Neural cell (in vitro differentiated cells): ENCODE results near the gene ECEL1.

Experiments
- EZH2 ChIP-seq: fragments of 200-600, 300-800 bp; shearing (Covaris generic), sonication (generic); IDR thresholded peaks from 2 replicates; pipeline ENCODE4 v1.6.1; 2014; ENCODE audit warnings: antibody characterized with exemption, low read length, borderline replicate concordance, mild to moderate bottlenecking; ENCODE audit not compliant: insufficient read depth, poor library complexity, severe bottlenecking
- MXI1 ChIP-seq: fragments of 450-650 bp; conservative IDR thresholded peaks from 2 replicates; pipeline ENCODE4 v1.6.1; 2014; ENCODE audit warnings: antibody characterized with exemption, mild to moderate bottlenecking; ENCODE audit not compliant: poor library complexity, severe bottlenecking
- RAD21 ChIP-seq: fragments of 450-650 bp; conservative IDR thresholded peaks from 2 replicates; pipeline ENCODE4 v1.6.1; 2014; ENCODE audit warnings: antibody characterized with exemption, mild to moderate bottlenecking, moderate library complexity
- SMC3 ChIP-seq: fragments of 450-650 bp; conservative IDR thresholded peaks from 2 replicates; pipeline ENCODE4 v1.6.1; 2014; ENCODE audit warnings: antibody characterized with exemption, mild to moderate bottlenecking, moderate library complexity; ENCODE audit not compliant: poor library complexity
- TF ChIP-seq, protein P1 (sequence below): fragments of 450-650 bp; IDR thresholded peaks from 2 replicates; pipeline ENCODE4 v1.5.1; 2014; ENCODE audit warnings: antibody characterized with exemption, mild to moderate bottlenecking, moderate library complexity; ENCODE audit not compliant: poor library complexity, severe bottlenecking
- TF ChIP-seq, protein P2 (sequence below): IDR thresholded peaks from 2 replicates; pipeline ENCODE4 v1.6.1; 2012; ENCODE audit warnings: borderline replicate concordance

GRCh38 chr2:232477751-232478510 lies 9.7 kb downstream of the ECEL1 start:
- no peak for TF ChIP-seq SMC3
- TF ChIP-seq, protein P1, sequence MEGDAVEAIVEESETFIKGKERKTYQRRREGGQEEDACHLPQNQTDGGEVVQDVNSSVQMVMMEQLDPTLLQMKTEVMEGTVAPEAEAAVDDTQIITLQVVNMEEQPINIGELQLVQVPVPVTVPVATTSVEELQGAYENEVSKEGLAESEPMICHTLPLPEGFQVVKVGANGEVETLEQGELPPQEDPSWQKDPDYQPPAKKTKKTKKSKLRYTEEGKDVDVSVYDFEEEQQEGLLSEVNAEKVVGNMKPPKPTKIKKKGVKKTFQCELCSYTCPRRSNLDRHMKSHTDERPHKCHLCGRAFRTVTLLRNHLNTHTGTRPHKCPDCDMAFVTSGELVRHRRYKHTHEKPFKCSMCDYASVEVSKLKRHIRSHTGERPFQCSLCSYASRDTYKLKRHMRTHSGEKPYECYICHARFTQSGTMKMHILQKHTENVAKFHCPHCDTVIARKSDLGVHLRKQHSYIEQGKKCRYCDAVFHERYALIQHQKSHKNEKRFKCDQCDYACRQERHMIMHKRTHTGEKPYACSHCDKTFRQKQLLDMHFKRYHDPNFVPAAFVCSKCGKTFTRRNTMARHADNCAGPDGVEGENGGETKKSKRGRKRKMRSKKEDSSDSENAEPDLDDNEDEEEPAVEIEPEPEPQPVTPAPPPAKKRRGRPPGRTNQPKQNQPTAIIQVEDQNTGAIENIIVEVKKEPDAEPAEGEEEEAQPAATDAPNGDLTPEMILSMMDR, result no peak
- no peak for TF ChIP-seq RAD21
- TF ChIP-seq, protein P2, sequence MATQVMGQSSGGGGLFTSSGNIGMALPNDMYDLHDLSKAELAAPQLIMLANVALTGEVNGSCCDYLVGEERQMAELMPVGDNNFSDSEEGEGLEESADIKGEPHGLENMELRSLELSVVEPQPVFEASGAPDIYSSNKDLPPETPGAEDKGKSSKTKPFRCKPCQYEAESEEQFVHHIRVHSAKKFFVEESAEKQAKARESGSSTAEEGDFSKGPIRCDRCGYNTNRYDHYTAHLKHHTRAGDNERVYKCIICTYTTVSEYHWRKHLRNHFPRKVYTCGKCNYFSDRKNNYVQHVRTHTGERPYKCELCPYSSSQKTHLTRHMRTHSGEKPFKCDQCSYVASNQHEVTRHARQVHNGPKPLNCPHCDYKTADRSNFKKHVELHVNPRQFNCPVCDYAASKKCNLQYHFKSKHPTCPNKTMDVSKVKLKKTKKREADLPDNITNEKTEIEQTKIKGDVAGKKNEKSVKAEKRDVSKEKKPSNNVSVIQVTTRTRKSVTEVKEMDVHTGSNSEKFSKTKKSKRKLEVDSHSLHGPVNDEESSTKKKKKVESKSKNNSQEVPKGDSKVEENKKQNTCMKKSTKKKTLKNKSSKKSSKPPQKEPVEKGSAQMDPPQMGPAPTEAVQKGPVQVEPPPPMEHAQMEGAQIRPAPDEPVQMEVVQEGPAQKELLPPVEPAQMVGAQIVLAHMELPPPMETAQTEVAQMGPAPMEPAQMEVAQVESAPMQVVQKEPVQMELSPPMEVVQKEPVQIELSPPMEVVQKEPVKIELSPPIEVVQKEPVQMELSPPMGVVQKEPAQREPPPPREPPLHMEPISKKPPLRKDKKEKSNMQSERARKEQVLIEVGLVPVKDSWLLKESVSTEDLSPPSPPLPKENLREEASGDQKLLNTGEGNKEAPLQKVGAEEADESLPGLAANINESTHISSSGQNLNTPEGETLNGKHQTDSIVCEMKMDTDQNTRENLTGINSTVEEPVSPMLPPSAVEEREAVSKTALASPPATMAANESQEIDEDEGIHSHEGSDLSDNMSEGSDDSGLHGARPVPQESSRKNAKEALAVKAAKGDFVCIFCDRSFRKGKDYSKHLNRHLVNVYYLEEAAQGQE, result no peak
- no peak for TF ChIP-seq EZH2
- TF ChIP-seq MXI1, result no peak
